A549 treated with CORT108297 at 1 μM for 4 hours (cell line): Measurements from ENCODE around the gene VAC14. TPM values are rescaled to one million over a fixed set of nuclear protein-coding genes. Genes with fewer than 3 reads are reported as not detected.

Source experiments
- total RNA-seq: library from RNA; stranded (reverse); fragments of 200-300 nt; extraction: Qiagen RNA extraction; gene quantifications from 5 replicates; pipeline ENCODE4 v1.2.3, GENCODE V29; 2022

The VAC14 gene
- 26.5 to 37.6 TPM (median 34.3 TPM) in 5 replicates for total RNA-seq

DNA sequence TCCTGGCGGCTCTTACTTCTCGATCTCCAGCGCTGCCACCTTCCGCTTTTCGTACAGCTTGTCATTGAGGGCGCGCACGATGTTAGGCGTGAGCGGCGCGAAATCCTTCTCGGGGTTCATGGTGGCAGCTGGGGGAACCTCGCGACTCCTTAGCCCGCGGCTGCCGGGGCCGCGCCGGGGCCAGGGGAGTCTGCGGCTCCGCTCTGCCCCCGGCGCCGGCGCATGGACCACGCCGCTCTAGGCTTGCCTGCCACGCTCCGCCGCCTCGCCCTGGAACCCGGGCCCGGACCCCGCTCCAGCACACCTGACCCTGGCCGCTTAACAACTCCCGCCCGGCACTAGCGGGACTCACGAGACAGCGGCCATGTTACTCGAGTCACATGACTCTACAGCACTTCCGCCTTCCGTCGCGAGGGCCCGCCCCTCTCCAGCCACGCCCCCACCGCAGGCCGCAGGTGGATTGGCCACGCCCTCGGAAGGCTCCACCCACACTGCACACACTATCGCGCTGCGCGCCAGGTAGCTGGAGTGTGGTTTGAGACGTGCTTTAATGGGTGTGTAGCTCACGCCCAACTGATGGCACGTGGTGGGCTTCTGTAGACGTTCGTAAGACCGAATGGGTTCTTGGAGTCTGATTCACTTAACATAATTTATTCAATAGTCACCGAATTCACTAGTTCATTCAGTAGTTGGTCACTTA is at the start of gene VAC14:
VAC14 (minus strand) TSS at position 378 of the 700 bp plus-strand sequence; CDS start at position 120, 258 bp downstream.

DNA sequence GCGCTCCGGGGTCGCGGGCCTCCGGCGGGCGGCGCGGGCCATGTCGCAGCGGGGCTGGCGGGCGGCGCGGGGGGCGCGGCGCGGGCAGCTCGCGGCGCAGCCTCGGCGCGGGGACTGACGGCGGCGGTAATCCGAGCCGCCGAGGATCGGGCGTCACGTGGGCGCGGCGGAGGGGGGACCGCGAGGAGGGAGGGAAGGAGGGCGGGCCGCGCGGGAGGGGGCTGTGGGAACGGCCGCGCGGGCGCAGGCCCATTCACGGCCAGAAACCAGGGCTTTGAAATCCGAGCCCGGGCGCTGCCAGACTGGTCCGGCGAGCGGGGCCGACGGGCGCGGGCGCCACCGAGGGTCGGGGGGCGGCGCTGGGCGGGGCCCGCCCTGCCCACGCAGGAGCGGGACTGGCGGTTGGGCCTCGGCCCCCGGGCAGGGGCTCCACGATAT is 115.0 kb downstream of the VAC14 start, which contains the start of gene MTSS2:
MTSS2 (minus strand) TSS at position 116 of the 438 bp plus-strand sequence. CDS start 262 bp downstream, outside the sequence.

DNA sequence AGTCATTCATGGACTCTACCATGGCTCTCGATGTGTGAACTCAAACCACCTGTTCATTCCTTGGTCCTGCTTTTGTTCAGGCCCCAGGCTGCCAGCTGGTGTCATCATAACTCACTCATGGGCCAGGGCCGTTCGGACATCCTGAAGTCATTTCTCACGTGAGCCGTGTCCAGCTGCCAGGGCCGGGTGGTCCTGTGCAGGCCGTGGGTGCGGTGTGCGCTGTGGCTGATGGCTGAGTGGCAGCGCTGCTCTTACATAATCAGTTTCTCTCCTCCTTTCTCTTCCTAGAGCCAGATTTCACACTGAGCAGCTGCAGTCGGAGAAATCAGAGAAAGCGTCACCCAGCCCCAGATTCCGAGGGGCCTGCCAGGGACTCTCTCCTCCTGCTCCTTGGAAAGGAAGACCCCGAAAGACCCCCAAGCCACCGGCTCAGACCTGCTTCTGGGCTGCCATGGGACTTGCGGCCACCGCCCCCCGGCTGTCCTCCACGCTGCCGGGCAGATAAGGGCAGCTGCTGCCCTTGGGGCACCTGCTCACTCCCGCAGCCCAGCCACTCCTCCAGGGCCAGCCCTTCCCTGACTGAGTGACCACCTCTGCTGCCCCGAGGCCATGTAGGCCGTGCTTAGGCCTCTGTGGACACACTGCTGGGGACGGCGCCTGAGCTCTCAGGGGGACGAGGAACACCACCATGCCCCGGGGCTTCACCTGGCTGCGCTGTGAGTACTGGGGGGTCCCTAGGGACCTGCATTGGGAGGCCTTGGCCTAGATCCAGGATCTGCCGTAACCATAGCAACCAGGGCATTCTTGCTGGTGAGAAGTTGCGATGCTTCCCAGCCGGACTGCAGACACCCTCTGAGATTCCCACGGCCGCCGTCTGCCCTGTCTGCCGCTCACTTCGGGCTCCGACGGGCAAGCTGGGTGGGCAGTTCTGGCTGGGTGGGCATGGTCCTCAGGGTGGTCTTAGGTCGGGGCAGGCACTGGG is 154.4 kb downstream of the VAC14 start, which contains the start of gene IL34:
IL34 (plus strand) TSS at position 300 of the 982 bp plus-strand sequence; CDS start at position 689, 389 bp downstream.

Other genes starting within 250 kb of the VAC14 start
- 0.48 to 1.1 TPM (median 0.72 TPM) in 5 replicates for gene IL34, start 154.6 kb downstream of the VAC14 start, total RNA-seq
- gene MTSS2, start 115.1 kb downstream of the VAC14 start, total RNA-seq: 36.5 to 58.7 TPM (median 57.6 TPM) in 5 replicates